ENCODE measurements around the gene GPX7. TPM values are rescaled to one million over a fixed set of nuclear protein-coding genes. Genes with fewer than 3 reads are reported as not detected.
A peak's percentile ranks its signal among the peaks of the same experiment; 100 is the strongest.

GPX7 gene
- total RNA-seq, 6 donors from 2014 or later, result 4.3 to 11.5 (median 9.2) TPM

GRCh38 chr1:52588027-52588426, 14.1 kb upstream of the GPX7 start:
- Histone ChIP-seq H3K27ac (no peak overlapping the region), H3K4me3 (no peak overlapping the region), H3K9me3 (no peaks in the 10 kb centered on the region), H3K36me3 (no peaks in the 10 kb centered on the region), H3K27me3 (no peaks in the 10 kb centered on the region), H3K4me1 (no peaks in the 10 kb centered on the region)
- TF ChIP-seq CTCF (IDR thresholded peaks at IDR 0.05), result no peak
- no peak for TF ChIP-seq EP300 (IDR thresholded peaks at IDR 0.05)
- TF ChIP-seq POLR2A (IDR thresholded peaks at IDR 0.05), result no peak
- no peak for TF ChIP-seq POLR2AphosphoS5 (IDR thresholded peaks at IDR 0.05)
- DNase-seq (no peak), ATAC-seq (ENCODE audit: low FRiP score in 2 of 2) (no peak)

GRCh38 chr1:52588535-52588934, 13.6 kb upstream of the GPX7 start:
- WGBS, 2 donors, result 41 to 62% methylated on average over 1 of the region's 1 CpG
- H3K27ac ChIP-seq, result no peak overlapping the region
- DNase-seq (no peak), ATAC-seq (ENCODE audit: low FRiP score in 2 of 2) (peak in 1 of 2 donors; percentile 64)
- TF ChIP-seq CTCF (IDR thresholded peaks at IDR 0.05) (no peak), EP300 (IDR thresholded peaks at IDR 0.05) (no peak), POLR2AphosphoS5 (IDR thresholded peaks at IDR 0.05) (no peak), POLR2A (IDR thresholded peaks at IDR 0.05) (no peak)
- no peaks in the 10 kb centered on the region for H3K36me3 ChIP-seq
- H3K4me3 ChIP-seq, result no peak overlapping the region
- no peaks in the 10 kb centered on the region for H3K4me1 ChIP-seq
- H3K27me3 ChIP-seq, result no peaks in the 10 kb centered on the region
- no peaks in the 10 kb centered on the region for H3K9me3 ChIP-seq

GRCh38 chr1:52590266-52590665, 11.9 kb upstream of the GPX7 start:
- Histone ChIP-seq H3K36me3 (no peaks in the 10 kb centered on the region), H3K4me3 (no peak overlapping the region), H3K4me1 (peaks cover 0 to 5% (median 0%) of the 10 kb centered on the region in 4 donors), H3K27me3 (no peaks in the 10 kb centered on the region), H3K9me3 (no peaks in the 10 kb centered on the region), H3K27ac (no peak overlapping the region)
- TF ChIP-seq POLR2A (IDR thresholded peaks at IDR 0.05), result no peak
- no peak for TF ChIP-seq EP300 (IDR thresholded peaks at IDR 0.05)
- no peak for TF ChIP-seq POLR2AphosphoS5 (IDR thresholded peaks at IDR 0.05)
- TF ChIP-seq CTCF (IDR thresholded peaks at IDR 0.05), result no peak
- DNase-seq, result no peak
- no peak for ATAC-seq (ENCODE audit: low FRiP score in 2 of 2)
- 63 to 67% methylated on average over 6 of the region's 6 CpGs for WGBS, 2 donors

- no peaks in the 10 kb centered on the region for H3K27me3 ChIP-seq
- DNase-seq (no peak), ATAC-seq (ENCODE audit: low FRiP score in 2 of 2) (no peak)
- no peaks in the 10 kb centered on the region for H3K36me3 ChIP-seq
- 88 to 93% methylated on average over 5 of the region's 5 CpGs for WGBS, 2 donors
- H3K4me1 ChIP-seq, result peaks cover 0 to 5% (median 0%) of the 10 kb centered on the region in 4 donors
- no peaks in the 10 kb centered on the region for H3K9me3 ChIP-seq
- H3K27ac ChIP-seq, result no peak overlapping the region
- no peak for TF ChIP-seq EP300 (IDR thresholded peaks at IDR 0.05)
- no peak for TF ChIP-seq CTCF (IDR thresholded peaks at IDR 0.05)
- TF ChIP-seq POLR2AphosphoS5 (IDR thresholded peaks at IDR 0.05), result no peak
- TF ChIP-seq POLR2A (IDR thresholded peaks at IDR 0.05), result no peak
- H3K4me3 ChIP-seq, result no peak overlapping the region
Measured at GRCh38 chr1:52592637-52593323, 9.4 kb upstream of the GPX7 start.

GRCh38 chr1:52593495-52593894, 8.7 kb upstream of the GPX7 start:
- TF ChIP-seq EP300 (IDR thresholded peaks at IDR 0.05) (no peak), POLR2A (IDR thresholded peaks at IDR 0.05) (no peak), POLR2AphosphoS5 (IDR thresholded peaks at IDR 0.05) (no peak), CTCF (IDR thresholded peaks at IDR 0.05) (no peak)
- no peaks in the 10 kb centered on the region for H3K36me3 ChIP-seq
- peaks cover 0 to 5% (median 0%) of the 10 kb centered on the region in 4 donors for H3K4me1 ChIP-seq
- ATAC-seq (ENCODE audit: low FRiP score in 2 of 2), result no peak
- WGBS, 2 donors, result 86 to 100% methylated on average over 1 of the region's 1 CpG
- H3K27ac ChIP-seq, result no peak overlapping the region
- no peak overlapping the region for H3K4me3 ChIP-seq
- no peaks in the 10 kb centered on the region for H3K27me3 ChIP-seq
- H3K9me3 ChIP-seq, result no peaks in the 10 kb centered on the region
- no peak for DNase-seq
